Activated naive CD4-positive, alpha-beta T cell treated with anti-CD3 and anti-CD28 coated beads, Interleukin-2, amount 50 U/mL, for 16 hours (primary cell): ENCODE data around the gene ARFGEF3.
"Not testable (repeated sequence)": the region's sequence is repeated elsewhere in the genome, so short reads cannot be mapped to it uniquely, and the experiment has no call there.

Experiments
- DNase-seq: peaks from one replicate; pipeline ENCODE4 v3.0.0-alpha.2; 2020

ARFGEF3 gene

GRCh38 chr6:138311268-138311667, 149.5 kb downstream of the ARFGEF3 start:
- DNase-seq, result no peak

- DNase-seq, result no peak
Observed at GRCh38 chr6:138318741-138319375, 157.1 kb downstream of the ARFGEF3 start.

- DNase-seq, result no peak
Observed at GRCh38 chr6:138321934-138322333, 160.2 kb downstream of the ARFGEF3 start.

- DNase-seq, result no peak
Observed at GRCh38 chr6:138323821-138324220, 162.1 kb downstream of the ARFGEF3 start.

GRCh38 chr6:138328210-138328609, 166.5 kb downstream of the ARFGEF3 start:
- no peak for DNase-seq

GRCh38 chr6:138330763-138331162, 169.0 kb downstream of the ARFGEF3 start:
- no peak for DNase-seq

GRCh38 chr6:138331444-138331843, 169.7 kb downstream of the ARFGEF3 start:
- DNase-seq, result no peak

- no peak for DNase-seq
Observed at GRCh38 chr6:138331984-138332383, 170.2 kb downstream of the ARFGEF3 start.

- DNase-seq, result no peak
Observed at GRCh38 chr6:138334000-138334399, 172.3 kb downstream of the ARFGEF3 start.

GRCh38 chr6:138334963-138335362, 173.2 kb downstream of the ARFGEF3 start:
- no peak for DNase-seq

GRCh38 chr6:138336221-138336620, 174.5 kb downstream of the ARFGEF3 start:
- no peak for DNase-seq

GRCh38 chr6:138337076-138337475, 175.3 kb downstream of the ARFGEF3 start:
- DNase-seq, result no peak

- no peak for DNase-seq
Observed at GRCh38 chr6:138339024-138339423, 177.3 kb downstream of the ARFGEF3 start.

- no peak for DNase-seq
Observed at GRCh38 chr6:138341176-138341575, 179.4 kb downstream of the ARFGEF3 start.

GRCh38 chr6:138343112-138343511, 181.4 kb downstream of the ARFGEF3 start:
- DNase-seq, result no peak

- DNase-seq, result no peak
Observed at GRCh38 chr6:138345565-138346285, 184.0 kb downstream of the ARFGEF3 start.

GRCh38 chr6:138346302-138347195, 184.8 kb downstream of the ARFGEF3 start:
- DNase-seq, result no peak

- DNase-seq, result no peak
Observed at GRCh38 chr6:138347864-138348263, 186.1 kb downstream of the ARFGEF3 start.

GRCh38 chr6:138349891-138350290, 188.2 kb downstream of the ARFGEF3 start:
- no peak for DNase-seq

- no peak for DNase-seq
Observed at GRCh38 chr6:138357928-138358327, 196.2 kb downstream of the ARFGEF3 start.

GRCh38 chr6:138368684-138369083, 206.9 kb downstream of the ARFGEF3 start:
- not testable (repeated sequence) for DNase-seq

GRCh38 chr6:138370631-138371451, 209.1 kb downstream of the ARFGEF3 start:
- no peak for DNase-seq

GRCh38 chr6:138371452-138371711, 209.6 kb downstream of the ARFGEF3 start:
- no peak for DNase-seq
